GM18519 (cell line): ENCODE results near the gene ALS2CL.

Experiments
- ATAC-seq: cut with Tn5 transposase; IDR thresholded peaks from one replicate; pipeline ENCODE4 v1.9.1; 2021; ENCODE audit warnings: mild to moderate bottlenecking, moderate library complexity; ENCODE audit not compliant: unreplicated experiment, low FRiP score

The ALS2CL gene

DNA sequence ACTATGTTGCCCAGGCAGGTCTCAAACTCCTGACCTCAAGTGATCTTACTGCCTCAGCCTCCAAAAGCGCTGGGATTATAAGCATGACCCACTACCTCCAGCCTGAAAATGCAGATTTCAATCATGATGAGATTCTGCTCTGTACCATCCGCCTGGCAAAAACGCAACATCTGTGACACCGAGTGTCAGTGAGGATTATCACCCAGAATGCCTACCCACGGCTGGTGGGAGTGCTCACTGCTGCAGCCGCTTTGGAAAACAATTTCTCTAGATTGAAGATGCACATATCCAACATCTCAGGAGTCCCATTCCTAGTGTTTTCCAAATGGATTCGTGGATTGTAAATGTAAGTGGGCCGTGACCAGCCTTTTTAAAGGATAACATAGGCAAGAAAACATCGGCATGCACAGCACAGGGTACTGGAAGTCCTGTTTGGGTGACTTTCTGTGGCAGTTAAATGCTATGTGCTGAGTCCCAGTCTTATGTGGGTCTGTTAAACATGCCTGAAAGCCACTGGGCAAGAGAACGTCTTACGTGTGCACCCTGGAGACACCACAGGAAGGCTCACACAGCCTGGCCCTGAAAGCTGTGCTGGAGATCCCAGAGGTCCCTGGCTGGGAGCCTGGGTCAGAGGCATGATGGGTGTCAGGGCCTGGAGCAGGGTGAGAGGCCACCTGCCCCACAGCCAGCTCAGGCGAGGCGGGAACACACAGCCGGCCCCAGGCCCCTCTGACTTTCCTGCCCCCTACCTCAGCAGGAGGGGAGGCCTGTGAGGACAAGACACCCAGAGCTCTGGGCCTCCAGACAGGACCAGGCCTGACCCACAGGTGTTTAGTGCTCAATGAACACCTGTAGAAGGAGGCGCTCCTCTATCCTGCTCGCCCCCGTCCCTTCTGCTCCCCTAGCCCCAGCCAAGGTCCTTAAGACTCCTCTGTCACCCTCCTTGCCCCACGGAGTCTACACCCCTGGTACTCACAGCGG lies 23.3 kb upstream of the ALS2CL start:
- ATAC-seq, result no peak

DNA sequence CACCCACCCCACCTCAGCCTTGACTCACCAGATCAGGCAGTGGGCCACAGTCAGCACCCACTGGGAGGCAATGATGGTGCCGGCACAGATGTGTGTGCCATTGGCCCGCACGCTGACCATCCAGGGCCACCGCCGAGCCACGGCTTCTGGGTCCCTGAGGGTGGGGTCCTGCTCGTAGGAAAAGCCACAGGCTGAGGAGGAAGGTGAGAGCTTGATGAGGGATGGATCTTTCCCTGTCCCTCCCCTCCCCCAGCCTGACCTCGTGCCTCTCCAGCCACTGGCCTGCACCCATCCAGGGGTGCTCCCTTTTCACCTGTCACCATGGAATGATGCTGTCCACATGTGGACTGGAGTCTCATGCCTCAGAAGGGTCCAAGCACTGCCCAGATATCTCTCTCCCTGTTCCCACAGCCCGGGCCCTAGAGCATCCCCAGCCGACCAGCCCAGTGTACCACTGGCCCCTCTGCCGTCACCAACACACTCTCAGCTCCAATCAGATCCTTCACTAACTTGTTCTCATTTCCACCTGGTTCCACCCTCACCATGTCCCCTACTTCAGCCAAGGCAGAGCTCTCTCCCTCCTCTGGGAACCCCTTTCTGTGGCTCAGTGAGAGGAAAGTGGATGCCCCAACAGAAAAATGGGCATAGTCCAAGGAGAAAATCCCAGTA lies 22.2 kb upstream of the ALS2CL start:
- no peak for ATAC-seq

DNA sequence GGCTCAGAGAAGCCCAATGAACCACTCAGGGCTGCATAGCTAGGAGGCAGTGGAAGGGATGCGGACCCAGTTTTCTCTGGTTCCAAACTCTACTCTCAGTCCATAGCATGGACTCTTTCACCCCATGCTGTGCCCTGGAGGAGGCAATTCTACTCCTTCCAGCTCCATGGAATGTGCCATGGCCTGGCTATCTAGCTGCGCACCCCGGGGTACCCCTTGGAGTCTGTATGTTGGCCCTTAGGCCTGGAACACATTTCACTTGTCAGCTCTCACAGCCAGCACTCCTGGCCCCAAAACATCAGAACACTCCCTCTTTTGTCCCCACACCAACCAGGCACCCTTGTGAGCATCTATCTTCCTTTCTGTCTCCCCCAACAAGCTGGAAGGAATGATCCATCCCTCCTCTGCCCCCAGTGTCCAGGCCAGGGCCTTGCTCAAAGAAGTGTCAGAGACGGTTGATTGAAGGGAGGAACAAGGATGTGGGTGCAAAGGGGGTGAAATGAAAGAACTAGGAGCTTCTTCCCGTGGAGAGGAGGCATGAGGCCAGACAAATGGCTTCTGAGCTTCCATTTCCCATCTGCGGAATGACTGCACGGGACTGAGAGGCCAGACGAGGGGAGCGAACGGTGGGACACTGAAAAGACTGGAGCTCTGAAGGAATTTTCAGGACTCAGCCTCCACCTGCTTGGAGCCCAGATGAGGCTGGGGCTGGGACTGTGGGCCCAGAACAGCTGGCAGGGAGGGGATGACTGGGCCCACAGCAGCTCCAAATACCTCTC lies 21.4 kb upstream of the ALS2CL start:
- no peak for ATAC-seq

DNA sequence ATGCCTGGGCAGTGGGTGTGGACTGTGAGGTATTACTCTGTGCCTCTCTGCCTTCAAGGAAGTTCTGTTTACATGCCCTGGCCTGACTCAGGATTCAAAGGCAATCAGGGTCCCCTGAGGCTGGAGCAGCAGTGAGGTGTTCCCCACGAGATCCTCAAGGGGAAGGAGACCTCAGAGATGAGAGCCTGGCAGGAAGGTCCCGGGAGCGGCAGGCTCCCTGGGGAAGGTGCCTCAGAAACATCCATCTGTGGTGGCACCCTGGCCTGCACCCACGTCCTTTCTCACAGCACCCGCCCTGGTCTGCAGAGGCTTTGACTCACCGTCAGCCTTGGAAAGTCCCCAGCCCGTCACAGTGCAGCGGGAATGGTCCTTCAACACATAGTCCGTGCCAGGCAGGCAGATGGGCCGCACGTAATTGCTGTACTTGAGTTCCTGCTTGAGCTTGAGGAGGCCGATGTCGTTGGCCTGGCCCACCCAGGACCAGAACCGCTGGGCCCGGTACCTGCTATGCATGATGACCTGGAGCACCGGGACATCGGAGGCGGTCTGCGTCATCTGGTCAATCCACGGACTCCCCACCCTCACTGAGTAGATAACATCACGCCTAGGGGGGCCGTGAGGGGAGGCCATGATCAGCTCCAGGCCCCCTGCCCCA lies 20.5 kb upstream of the ALS2CL start:
- ATAC-seq, result no peak

DNA sequence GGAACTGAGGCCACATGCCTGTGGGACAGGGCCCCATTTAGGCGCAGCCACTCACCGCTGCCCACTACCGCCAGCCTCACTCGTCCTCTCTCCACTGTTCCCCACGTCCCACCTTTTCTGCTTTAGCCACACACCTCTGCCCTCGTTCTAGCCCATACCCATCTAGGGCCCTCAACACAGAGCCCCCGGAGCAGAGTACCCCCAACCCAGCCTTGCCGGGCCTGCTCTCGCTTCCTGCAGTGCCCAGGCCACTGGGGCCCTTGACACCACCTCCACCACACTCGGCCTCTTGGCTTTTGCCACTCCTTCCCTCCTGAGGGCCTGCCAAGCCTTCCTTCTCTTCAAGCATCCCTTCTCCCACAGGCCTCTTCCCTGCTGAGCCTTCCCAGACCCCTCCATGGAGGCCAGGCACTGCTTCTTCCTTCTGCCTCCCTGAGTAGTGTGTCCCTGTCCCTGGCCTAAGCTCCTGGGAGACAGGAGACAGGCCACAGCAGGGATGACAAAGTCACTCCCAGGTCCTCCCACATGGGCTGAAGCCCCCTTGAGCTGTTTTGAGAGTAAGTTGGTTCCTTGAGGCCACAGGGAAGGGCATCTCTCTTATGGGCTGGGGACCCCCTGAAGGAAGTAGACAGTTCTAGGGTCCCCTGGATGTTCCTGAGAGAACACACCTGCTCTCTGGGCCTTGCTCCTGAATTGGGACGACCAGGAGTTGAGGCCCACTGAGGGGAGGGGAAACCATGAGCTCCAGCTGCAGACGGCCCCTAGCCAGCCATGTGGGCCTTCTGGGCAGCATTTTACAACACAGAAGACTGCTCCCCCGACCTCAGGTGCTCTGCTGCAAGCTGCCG lies 19.8 kb upstream of the ALS2CL start:
- ATAC-seq, result no peak

DNA sequence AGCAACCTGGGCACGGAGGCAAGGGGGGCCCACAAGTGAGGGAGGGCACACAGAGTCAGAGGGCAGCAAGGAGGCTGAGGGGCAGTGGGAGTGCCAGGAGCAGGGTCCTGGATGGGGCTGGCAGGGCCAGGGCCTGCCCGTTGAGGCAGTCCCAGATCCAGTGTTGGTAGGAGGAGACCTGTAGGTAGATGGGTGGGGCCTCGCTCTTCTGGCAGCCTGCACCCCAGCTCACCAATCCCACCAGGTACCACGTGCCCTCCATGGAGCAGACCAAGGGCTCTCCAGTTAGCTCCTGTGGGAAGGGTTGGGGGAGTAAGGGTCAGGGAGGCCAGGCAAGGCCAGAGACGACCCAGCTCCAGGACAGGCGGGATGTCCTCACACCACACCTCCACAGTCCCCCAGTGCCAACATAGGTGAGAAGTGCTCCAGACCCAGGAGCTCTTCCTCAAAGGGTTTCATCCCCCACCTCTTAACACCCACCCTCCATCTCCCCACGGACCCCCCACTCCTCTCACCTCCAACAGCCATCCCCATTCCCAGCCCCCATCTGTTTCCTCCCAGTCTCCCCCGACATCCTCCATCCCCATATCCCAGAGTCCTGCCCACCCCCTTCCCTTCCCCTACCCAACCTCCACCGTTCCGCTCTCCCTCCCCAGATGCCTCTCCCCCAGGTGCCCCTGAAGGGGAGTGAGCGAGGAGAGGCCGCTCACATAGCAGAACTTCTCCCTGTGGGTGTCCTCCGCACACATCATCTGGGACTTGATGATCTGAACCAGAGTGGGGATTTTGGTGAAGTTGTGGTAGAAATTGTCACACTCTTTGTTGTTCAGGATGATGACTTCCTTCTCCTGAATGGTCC lies 18.9 kb upstream of the ALS2CL start:
- no peak for ATAC-seq

DNA sequence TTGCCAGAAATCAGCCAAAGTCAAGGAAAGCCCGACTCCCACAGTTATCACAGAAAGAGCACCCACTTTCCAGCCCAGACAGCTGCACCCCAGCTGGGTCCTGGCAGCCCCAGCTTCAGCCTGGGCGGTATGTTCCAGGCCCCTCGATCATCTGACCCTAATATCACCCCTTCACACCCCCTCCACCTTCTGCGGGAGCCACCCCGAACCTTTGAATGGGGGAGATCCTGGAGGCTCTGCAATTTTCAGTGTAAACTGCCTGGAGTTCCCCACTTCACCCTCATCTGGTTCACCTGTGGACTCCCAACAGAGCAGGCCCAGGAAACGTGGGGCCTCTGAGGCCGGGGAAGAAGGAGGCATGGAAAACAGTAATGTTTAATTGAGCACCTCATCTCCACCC lies 18.3 kb upstream of the ALS2CL start:
- ATAC-seq, result no peak

DNA sequence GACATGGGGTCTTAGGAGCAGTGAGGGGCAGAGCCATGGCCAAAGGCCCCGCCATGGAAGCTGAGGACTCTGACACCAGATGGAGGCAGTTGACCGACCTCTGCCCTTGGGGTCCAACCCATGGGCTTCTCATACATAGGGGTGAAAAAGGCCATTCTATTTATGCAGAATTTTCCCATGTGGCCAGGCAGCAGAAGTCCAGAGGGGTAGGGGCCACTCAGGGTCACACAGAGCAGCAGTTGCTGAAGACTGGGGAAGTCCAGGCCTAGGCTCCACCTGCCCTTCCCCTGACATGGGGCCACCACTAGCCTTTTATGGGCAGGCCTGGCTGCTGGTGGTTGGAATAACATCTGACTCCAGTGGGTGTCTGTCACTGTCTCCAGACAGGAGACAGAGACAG lies 17.8 kb upstream of the ALS2CL start:
- ATAC-seq, result no peak

DNA sequence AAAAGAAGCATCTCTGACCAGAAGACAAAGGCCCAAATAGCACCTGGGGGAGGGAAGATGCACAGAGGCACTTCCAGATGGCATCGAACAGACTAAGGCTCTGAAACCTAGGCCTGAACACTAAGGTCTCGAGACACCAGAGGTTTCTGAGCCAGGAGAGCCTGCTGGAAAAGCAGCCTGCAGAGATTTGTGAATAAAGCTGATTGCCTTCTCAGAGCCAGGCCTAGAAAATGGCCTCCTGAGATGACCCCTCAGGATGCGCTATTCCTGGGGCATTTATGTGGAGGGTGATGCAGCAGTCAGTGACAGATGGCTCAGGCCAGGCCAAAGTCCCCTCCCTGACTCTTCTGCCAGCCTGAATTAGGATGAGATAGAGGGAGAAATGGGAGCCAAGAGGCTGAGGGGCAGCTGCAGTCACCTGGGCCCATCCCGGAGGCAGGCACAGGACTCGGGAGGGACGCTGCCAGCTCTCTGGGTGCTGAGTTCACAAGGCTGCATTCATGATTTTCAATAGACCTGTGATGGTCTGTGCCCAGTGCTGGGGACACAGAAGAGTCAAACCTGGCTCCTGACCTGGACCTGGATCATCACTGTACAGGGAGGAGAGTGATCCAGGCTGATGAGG lies 17.3 kb upstream of the ALS2CL start:
- no peak for ATAC-seq

DNA sequence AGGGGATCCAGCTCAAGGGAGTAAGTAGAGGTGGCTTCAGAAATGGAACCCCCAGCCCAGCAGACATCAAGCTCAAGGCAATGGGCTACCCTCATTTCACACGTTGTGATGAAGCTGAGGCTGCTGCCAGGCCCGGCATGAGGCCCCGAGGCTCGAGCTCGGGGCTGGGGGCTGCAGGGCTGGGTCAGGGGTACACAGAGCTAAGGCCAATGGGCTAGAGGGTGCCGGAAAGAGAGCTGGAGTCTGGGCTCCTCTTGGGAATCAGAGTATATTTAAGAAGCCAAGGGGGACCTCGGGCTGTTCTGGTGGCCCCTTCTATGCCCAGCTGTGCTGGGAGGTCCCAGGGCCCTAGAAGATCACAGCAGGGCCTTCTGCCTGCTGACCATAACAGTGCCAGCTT lies 16.8 kb upstream of the ALS2CL start:
- ATAC-seq, result no peak

DNA sequence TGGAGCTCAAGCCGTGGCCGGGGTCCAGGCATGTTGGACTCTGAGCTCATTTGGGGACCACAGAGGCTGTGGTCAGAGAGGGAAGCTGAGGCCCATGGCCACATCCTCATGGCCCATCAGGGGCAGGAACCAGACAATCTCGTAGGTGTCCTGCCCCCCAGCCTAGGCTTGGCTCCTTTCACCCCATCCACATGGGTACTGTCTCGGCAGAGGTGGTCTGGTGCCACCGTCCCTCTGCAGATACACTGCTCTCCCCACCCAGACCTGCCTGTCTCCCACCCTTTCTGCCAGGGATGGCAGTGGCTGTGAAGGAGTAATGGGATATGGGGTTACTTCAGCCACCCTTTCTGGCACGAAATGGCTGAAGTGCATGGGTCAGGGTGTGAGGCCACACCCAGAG lies 16.2 kb upstream of the ALS2CL start:
- ATAC-seq, result no peak

DNA sequence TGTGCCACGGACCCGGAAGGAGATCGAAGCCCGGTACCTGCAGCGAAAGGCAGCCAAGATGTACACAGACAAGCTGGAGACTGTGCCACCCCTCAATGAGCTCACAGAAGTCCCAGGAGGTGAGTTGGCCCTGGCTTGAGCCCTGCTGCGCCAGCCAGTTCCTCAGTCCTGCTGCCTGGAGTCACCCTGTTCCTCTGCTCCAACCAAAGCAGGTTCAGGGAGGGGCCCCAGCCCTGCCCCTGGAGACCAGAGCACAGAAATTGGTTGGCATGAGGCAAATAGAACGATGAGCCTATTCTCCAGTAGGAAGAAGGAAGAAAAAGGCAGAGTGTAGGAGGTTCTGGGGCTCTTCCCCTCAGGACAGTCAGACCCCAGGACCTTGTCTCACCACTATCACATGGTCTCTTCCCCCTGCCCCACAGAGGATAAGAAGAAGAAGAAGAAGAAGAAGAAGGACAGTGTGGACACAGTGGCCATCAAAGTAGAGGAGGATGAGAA lies 15.7 kb upstream of the ALS2CL start:
- no peak for ATAC-seq

DNA sequence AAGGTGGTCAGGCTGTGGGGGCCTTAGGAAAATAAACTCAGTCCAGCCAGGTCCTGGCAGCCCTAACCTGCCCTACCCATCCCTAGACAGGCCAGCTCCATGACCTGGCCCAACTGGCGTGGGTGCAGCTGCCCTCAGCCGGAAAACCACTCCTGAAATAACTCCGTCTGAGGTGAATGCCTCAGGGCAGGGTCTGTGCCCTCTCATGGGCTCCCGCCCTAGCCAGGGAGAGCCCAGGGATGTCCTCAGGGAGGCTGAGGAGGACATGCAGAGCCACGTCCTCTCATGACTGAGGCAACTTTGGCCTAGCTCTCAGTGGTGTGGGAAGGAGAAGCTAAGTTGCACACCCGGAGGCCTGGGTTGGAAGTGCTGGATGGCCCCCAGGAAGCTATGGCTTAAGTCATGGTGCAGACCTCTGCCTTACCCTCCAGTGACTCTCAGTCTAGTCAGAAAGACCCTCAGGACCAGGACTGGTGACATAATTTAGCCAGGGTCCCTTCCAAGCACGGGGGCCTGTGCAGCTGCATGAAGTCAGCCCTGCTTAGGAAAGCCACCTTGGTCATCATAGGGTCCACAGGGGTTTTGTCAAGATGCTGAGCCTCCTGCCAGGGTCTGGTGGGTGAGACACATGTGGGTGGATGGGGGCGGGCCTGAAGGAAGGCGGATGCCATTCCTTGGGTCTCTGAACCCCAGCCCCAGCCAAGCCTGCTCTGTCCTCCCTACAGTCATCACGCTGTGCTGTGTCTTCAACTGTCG lies 15.1 kb upstream of the ALS2CL start:
- ATAC-seq, result no peak

DNA sequence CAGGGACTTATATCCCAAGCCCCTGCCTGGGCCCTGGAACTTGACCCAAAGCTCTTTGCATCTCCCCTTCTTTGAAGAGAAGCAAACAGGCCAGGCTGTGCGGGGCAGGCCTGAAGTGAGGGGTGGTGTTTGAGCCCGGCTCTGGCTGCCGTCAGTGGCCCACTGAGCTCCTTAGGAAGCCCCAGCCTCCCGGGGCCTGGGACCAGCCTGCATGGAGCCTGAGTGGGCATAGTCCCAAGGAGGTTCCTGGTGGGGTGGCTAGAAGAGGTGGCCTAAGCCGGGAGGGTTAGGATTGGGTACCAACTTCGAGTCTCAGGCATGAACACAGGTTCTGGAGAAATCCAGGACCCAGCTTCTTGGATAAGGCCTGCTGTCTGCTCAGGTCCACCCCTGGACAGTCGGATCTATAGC lies 14.1 kb upstream of the ALS2CL start:
- no peak for ATAC-seq

DNA sequence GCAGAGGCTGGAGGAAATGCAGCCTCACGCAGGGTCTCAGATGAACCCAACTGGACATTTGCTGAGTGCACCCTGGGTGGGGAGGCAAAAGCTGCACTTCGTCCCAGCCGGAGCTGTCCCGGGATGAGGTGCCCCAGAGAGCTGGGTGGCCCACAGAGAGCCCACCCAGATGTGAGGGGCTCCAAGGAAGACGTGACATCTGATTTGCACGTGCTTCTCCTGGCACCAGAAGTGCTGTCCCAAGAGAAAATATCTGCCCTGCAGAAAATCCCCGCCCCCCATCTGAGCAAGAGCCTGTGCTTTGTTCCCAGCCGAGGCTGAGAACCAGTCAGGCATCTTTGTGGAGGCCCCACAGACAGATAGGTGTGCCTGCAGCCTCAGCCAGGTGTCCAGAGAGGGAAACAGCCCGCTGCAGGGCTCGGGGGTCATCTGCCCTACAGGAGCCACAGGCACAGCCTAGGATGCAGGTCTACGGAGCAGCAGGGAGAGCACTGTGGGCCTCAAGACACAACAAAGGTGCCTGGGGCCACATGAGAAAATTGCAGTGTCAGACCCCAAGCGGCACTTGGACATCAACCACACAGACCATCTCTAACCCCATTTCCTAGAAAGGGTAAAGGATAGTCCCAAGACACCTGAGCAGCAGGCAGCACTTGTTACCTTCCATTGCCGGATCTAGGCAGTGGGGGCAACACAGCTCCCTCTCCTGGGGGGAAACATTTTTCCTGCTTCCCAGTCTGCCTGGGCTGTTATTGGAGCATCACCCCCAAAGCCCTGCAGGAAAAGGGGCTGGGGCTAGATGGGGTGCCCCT lies 13.5 kb upstream of the ALS2CL start:
- no peak for ATAC-seq

DNA sequence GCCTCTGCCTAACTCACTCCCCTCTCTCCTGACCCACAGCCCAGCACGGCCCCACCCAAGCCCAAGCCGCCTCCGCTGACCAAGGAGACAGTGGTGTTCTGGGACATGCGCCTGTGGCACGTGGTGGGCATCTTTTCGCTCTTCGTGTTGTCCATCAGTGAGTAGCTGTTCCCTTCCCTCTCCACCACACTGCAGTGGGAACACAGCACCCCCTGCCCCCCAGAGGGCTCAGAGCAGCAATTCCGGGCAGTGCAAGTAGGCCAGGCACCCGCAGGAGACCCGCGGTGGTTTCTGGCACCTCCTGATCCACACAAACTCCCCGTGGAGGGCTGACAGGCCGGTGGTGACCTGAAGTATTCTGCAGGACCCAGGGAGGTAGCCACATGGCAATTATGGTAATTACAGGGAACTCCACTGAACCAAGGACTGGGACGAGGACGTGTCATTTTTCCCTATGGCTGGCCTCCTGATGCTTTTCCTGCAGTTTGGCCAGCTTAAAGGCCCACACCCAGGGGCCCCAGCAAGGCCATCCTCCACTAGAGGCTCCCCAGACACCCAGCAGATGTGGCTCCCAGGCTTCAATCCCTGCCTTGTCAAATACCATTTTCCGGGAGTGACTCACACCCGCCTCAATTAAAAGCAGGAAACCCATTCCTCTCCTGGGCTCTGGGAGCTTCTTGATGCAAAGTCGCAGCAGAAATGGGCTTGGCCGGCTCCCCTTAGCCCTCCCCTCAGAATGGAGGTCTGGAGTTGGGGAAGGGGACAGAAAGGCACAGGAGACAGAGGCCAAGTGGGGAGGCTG lies 12.5 kb upstream of the ALS2CL start:
- no peak for ATAC-seq
